PC-3 (cell line): ENCODE data around the gene POLA2. TPM values are rescaled to one million over a fixed set of nuclear protein-coding genes. Genes with fewer than 3 reads are reported as not detected.
"Not testable (repeated sequence)": the region's sequence is repeated elsewhere in the genome, so short reads cannot be mapped to it uniquely, and the experiment has no call there.

ENCODE experiments used
- ATAC-seq: fragments of 200-7000 bp; cut with Tn5 transposase; 2 replicates; pipeline ENCODE4 v1.9.1; 2020; ENCODE audit warnings: mild to moderate bottlenecking, moderate library complexity
- BruUV-seq: library from RNA; stranded (reverse); fragments of 400-500 nt; replicated peaks from 2 replicates; lab custom pipeline; 2021; lab: Mats Ljungman, UMichigan
- CTCF ChIA-PET: fragments of 300-600 bp; sonication (Branson Sonifier 250); formaldehyde crosslinking; loops from one replicate; lab custom pipeline; 2022; ENCODE audit warnings: antibody characterized with exemption; lab: Charles Lee
- POLR2A ChIA-PET: fragments of 300-600 bp; sonication (Branson Sonifier 250); formaldehyde crosslinking; loops from one replicate; lab custom pipeline; 2022; ENCODE audit warnings: antibody characterized with exemption; ENCODE audit not compliant: unreplicated experiment; lab: Charles Lee
- DNase-seq: peaks from one replicate; pipeline ENCODE4 v3.0.0-alpha.2; 2015
- H2AFZ ChIP-seq: fragments of 300-600 bp; sonication (generic); 2 replicates; pipeline ENCODE4 v1.6.0; 2016; ENCODE audit warnings: antibody characterized with exemption, low read length
- H3F3A ChIP-seq: fragments of 300-600 bp; sonication (generic); one replicate; pipeline ENCODE4 v1.6.0; 2017; ENCODE audit warnings: antibody characterized with exemption, low read length, control low read depth, mild to moderate bottlenecking; ENCODE audit not compliant: unreplicated experiment
- H3K27ac ChIP-seq: fragments of 300-600 bp; sonication (generic); 2 replicates; pipeline ENCODE4 v1.5.1; 2016; ENCODE audit warnings: mild to moderate bottlenecking, low read length
- H3K27me3 ChIP-seq: fragments of 300-600 bp; sonication (generic); 2 replicates; pipeline ENCODE4 v1.6.1; 2016; ENCODE audit warnings: low read length, mixed read lengths
- H3K36me3 ChIP-seq: fragments of 300-600 bp; sonication (generic); 2 replicates; pipeline ENCODE4 v1.6.1; 2016; ENCODE audit warnings: low read depth, mixed run types, low read length, mixed read lengths
- H3K4me1 ChIP-seq: fragments of 300-600 bp; sonication (generic); 2 replicates; pipeline ENCODE4 v1.5.1; 2016; ENCODE audit warnings: low read length; ENCODE audit not compliant: insufficient read depth
- H3K4me2 ChIP-seq: fragments of 300-600 bp; sonication (generic); 2 replicates; pipeline ENCODE4 v1.6.0; 2016; ENCODE audit warnings: low read length
- H3K4me3 ChIP-seq: fragments of 300-600 bp; sonication (generic); 2 replicates; pipeline ENCODE4 v1.5.1; 2016; ENCODE audit warnings: mild to moderate bottlenecking, low read length, mixed read lengths
- H3K79me2 ChIP-seq: fragments of 300-600 bp; sonication (generic); 2 replicates; pipeline ENCODE4 v1.6.1; 2017; ENCODE audit warnings: low read length, mixed read lengths
- H3K9ac ChIP-seq: fragments of 300-600 bp; sonication (generic); 2 replicates; pipeline ENCODE4 v1.6.0; 2016; ENCODE audit warnings: mild to moderate bottlenecking, low read length
- H3K9me2 ChIP-seq: fragments of 300-600 bp; sonication (generic); replicated peaks from 2 replicates; pipeline ENCODE4 v1.6.1; 2016; ENCODE audit warnings: mixed run types, low read length, mixed read lengths
- H3K9me3 ChIP-seq: fragments of 300-600 bp; sonication (generic); 2 replicates; pipeline ENCODE4 v1.6.1; 2016; ENCODE audit warnings: low read length, mixed read lengths
- H4K20me1 ChIP-seq: fragments of 300-600 bp; sonication (generic); 2 replicates; pipeline ENCODE4 v1.6.1; 2016; ENCODE audit warnings: low read length, mixed read lengths
- CTCF ChIP-seq: fragments of 300-600 bp; sonication (generic); conservative IDR thresholded peaks from 2 replicates; pipeline ENCODE4 v1.5.1; 2017; ENCODE audit warnings: antibody characterized with exemption, low read depth, mild to moderate bottlenecking, low read length
- EZH2 ChIP-seq: fragments of 300-600 bp; sonication (generic); IDR thresholded peaks from one replicate; pipeline ENCODE4 v1.6.1; 2017; ENCODE audit warnings: antibody characterized with exemption, mild to moderate bottlenecking, low read length; ENCODE audit not compliant: unreplicated experiment
- EZH2phosphoT487 ChIP-seq: fragments of 300-600 bp; sonication (generic); IDR thresholded peaks from 2 replicates; pipeline ENCODE4 v1.6.1; 2018; ENCODE audit warnings: mild to moderate bottlenecking, antibody characterized with exemption, low read length, borderline replicate concordance
- intact Hi-C: fragments of 100-400 bp; cut with micrococcal nuclease; formaldehyde crosslinking; loops from 2 replicates; pipeline ENCODE4 v1.9.0; 2023
- total RNA-seq: library from RNA; depleted of rRNA; stranded (reverse); fragments of >200 nt; gene quantifications from 2 replicates; pipeline ENCODE4 v1.2.3, GENCODE V29; 2014

POLA2 gene
- total RNA-seq, 1 experiment from 2014 or later = 29.0 TPM

- Histone ChIP-seq H3K9me3 (no peaks in the 10 kb centered on the region), H3K27me3 (no peaks in the 10 kb centered on the region), H3K4me2 (no peak overlapping the region), H2AFZ (no peak overlapping the region), H3K4me3 (no peak overlapping the region), H3K9ac (no peak overlapping the region), H3F3A (no peaks in the 10 kb centered on the region), H3K79me2 (no peaks in the 10 kb centered on the region), H4K20me1 (no peaks in the 10 kb centered on the region), H3K36me3 (no peaks in the 10 kb centered on the region), H3K4me1 (peaks cover 12% of the 10 kb centered on the region; the same call in 1 of the 2 replicates), H3K27ac (no peak overlapping the region), H3K9me2 (no peaks in the 10 kb centered on the region)
- ATAC-seq (no peak), DNase-seq (no peak)
- ChIA-PET CTCF (no interaction called here), POLR2A (no interaction called here)
- no TSS peak for BruUV-seq
- intact Hi-C loops = no loop called here
- TF ChIP-seq EZH2 (no peak), CTCF (no peak), EZH2phosphoT487 (no peak)
These were observed 25.3 kb upstream of the POLA2 start for GRCh38 chr11:65236194-65237059.

GRCh38 chr11:65238302-65238701 is 23.5 kb upstream of the POLA2 start:
- H3K9ac ChIP-seq, H3K36me3 ChIP-seq, H3F3A ChIP-seq, H3K27me3 ChIP-seq, H2AFZ ChIP-seq, H3K4me2 ChIP-seq, BruUV-seq, DNase-seq, POLR2A ChIA-PET, H3K27ac ChIP-seq, intact Hi-C loops, H4K20me1 ChIP-seq, CTCF ChIA-PET, H3K9me3 ChIP-seq, ATAC-seq, H3K79me2 ChIP-seq, H3K4me1 ChIP-seq, H3K4me3 ChIP-seq, H3K9me2 ChIP-seq: not testable (repeated sequence)

- Histone ChIP-seq H3K4me1 (no peaks in the 10 kb centered on the region), H4K20me1 (no peaks in the 10 kb centered on the region), H3F3A (no peaks in the 10 kb centered on the region), H3K9me3 (no peaks in the 10 kb centered on the region), H3K27me3 (no peaks in the 10 kb centered on the region), H3K79me2 (no peaks in the 10 kb centered on the region), H3K4me3 (no peak overlapping the region), H3K9me2 (no peaks in the 10 kb centered on the region), H2AFZ (no peak overlapping the region), H3K27ac (no peak overlapping the region), H3K36me3 (no peaks in the 10 kb centered on the region), H3K9ac (no peak overlapping the region), H3K4me2 (no peak overlapping the region)
- ChIA-PET CTCF (no interaction called here), POLR2A (no interaction called here)
- TF ChIP-seq CTCF = no peak
- TF ChIP-seq EZH2phosphoT487 = no peak
- TF ChIP-seq EZH2 = no peak
- intact Hi-C loops = no loop called here
- ATAC-seq = no peak
- BruUV-seq = no TSS peak
- no peak for DNase-seq
These were observed 20.6 kb upstream of the POLA2 start for GRCh38 chr11:65241134-65241533.
